ENCODE measurements around the gene IRF4.
"Not testable (repeated sequence)": the region's sequence is repeated elsewhere in the genome, so short reads cannot be mapped to it uniquely, and the experiment has no call there.

IRF4 gene

DNA sequence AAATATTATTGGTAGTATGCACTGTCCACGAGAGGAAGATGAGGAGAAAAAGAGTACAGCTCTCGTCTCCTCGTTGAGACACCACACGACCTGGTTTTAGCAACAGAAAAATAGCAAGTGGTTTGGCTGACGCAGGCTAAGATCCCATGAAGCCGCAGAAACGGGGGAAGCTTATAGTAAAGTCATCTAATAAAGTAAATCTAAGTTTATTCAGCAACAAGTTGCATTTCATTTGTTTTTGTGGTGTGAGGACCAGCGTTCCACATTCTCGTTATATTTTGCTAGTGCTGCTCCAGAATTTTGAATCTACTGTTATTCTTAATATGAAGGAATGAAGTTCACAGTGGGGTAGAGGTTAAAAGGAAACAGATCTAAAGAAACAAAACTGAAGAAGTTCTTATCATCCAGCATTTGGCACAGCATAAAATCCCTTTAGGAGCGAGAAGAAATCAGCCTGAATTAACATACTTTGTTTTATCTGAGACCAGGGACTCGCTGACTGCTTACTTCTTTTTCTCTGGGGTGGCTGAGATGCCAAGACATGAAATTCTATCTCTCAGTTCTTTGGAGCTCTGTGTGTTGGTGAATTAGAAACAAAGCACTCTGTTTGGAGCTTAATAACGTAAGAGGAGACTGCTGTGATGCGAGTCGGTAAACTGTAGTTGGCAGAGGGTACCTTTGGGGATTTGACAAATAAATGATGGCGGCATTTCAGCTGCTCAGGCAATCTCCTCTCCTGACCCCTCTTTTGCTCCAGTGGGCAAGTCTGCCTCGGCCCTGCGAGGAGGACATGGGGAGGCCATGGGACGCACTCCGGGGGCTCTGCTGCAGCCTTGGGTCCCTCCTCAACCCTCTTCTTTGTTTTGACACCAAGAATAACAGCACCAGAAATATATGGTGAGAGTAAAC is 24.9 kb upstream of the IRF4 start:
- no peak for DNase-seq (ENCODE audit: low read depth in 1 of 2, low spot score in 1 of 2)

DNA sequence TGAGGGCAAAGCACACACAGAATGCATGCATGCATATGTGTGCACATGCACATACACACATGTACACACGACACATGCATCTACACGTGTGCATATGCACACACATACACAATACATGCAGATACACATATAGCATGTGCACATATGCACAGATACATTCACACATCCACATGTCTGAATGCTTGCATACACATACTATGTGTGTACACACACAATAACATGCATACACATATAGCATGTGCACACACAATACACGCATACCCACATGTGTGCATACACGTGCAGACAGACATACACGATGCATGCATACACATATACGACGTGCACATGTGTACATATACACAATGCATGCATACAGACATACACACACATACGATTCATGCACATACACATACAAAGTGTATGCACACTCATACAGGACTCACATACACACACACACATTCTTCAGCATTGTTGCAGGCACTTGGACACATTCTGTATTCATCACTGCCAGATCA is 24.2 kb upstream of the IRF4 start:
- DNase-seq (ENCODE audit: low read depth in 1 of 2, low spot score in 1 of 2), result no peak

DNA sequence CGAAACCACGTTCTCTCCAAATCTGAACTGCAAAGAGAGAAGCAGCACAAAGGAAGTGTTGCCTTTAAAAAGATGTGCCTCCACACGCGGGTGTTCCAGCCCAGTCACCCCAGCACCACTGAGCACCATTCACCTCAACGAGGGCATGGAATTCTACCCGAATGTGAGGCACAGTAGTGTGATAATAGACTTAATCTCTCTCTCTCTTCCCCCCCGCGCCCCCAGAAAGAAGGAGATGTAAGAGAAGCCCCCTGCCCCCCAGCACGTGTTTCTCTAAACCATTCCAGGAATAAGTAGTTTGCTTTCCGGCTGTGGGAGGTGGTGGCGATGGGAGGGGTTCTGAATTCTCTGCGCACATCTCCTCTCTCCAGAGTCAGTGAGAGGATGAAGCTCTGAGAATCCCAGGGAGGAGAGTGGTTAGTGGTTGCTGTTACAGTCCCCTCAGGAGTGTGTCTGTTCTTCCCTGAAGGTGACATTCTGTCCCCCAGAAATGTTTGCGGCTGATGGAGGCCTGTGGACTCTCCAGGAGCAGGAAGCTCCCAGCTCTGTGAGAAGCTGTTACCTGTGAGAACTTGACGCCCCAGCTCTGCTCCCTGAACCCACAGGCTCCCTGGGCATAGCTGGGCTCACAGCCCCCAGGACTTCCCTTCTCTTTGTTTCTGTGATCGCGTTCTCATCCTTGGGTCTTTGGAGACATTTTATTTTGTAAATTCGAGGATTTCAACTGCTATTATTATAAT is 23.5 kb upstream of the IRF4 start:
- DNase-seq (ENCODE audit: low read depth in 1 of 2, low spot score in 1 of 2), result no peak

DNA sequence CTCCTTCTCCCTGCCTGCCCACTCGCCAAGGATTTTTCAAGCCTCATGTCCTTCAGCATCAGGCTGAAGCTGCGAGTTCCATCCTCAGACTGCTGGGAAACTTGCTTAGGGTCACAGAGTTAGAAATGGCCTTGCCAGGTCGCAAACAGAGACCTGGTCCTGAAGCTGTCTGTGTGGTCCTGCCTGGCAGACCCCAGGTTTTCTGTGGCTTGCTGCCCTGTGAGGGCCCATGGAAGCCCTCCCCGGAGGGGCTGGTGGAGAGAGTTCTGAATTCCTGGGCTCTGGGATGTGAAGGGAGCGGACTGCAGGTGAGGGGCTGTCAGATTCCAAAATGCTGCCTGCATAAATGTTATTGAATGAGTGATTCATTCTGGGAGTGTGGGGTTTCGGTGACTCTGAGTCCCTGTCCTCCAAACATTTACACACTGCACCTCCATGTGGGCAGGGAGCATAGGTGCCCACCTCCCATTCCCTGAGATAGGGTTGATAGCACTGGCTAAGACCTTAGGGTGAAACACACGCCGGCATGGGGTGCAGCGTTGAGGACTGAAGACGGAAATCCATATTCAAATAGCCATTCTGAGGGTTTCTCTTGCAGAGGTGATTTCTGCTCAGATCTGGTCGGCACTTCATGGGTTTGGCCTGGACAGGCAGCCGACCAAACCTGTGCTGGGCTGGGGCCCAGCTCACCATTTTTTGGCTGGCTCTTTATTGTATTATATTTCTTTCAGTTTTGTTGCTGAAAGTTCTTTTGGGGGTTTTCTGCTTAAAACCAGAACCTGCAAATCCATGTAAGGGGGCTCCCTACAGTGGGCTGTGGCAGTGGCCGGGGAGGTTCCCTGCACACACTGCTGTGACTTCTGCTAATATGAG is 21.8 kb upstream of the IRF4 start:
- DNase-seq (ENCODE audit: low read depth in 1 of 2, low spot score in 1 of 2), result no peak

DNA sequence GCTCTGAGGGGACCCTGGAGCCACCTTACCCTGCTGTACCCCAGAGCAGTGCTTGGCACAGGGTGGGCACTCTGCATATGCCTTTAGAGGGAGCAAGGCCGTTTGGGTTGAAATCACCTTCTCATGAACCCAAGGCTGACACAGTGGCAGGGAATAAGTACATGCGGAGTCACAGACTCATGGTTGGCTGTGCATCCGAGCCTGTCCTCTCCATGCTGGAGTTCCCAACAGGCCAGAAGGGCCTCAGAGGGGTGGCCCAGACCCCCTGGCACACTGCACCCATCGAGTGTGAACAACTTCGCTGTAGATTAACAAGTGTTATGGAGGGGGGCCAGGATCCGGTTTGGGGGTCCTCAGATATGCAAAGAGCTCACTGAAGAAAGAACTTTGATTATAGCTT is 21.0 kb upstream of the IRF4 start:
- DNase-seq (ENCODE audit: low read depth in 1 of 2, low spot score in 1 of 2), result no peak

DNA sequence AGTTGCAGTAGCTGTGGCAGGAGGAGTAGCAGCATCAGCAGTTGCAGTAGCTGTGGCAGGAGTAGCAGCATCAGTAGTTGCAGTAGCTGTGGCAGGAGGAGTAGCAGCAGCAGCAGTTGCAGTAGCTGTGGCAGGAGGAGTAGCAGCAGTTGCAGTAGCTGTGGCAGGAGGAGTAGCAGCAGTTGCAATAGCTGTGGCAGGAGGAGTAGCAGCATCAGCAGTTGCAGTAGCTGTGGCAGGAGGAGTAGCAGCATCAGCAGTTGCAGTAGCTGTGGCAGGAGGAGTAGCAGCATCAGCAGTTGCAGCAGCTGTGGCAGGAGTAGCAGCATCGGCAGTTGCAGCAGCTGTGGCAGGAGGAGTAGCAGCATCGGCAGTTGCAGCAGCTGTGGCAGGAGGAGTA is 19.7 kb upstream of the IRF4 start:
- DNase-seq (ENCODE audit: low read depth in 1 of 2, low spot score in 1 of 2), result not testable (repeated sequence)

DNA sequence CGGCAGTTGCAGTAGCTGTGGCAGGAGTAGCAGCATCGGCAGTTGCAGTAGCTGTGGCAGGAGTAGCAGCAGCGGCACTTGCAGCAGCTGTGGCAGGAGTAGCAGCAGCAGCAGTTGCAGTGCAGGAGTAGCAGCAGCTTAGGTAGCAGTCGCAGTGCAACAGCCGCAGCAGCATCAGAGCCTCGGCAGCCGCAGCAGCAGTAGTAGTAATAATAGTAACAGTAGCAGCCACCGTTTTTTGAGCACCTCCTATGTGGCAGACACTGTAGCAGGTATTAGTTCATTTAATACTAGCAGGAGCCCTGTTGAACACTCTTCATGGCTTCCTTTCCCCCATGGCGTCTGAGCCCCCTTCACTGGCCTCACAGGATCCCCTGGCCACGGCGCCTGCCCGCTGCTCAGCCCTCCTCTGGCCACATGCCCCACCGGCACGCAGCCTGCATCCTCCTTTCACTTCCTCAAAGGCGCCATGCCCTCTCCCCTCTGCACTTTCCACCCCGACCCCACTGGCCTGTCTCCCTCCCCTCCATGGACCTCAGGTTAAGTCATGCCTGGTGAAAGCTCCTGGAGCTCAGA is 19.1 kb upstream of the IRF4 start:
- DNase-seq (ENCODE audit: low read depth in 1 of 2, low spot score in 1 of 2), result no peak

DNA sequence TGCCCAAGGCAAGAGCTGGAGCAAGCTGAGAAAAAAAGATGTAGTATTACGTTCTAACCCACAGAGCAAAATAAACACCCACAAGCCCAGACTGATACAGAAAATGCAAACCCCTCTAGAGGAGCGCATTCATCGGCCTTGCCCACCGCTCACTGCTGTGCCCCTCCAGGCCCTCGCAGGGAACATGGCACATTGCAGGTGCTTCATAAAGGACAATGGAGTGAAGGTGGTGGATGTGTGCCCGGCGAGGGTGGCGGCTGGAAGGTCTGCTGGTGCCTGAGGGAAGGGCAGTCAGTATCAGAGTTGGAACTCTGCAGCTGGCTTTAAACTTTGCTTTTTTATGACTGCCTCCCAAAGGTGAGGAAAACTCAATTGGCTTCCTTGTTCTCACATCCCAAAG is 18.5 kb upstream of the IRF4 start:
- no peak for DNase-seq (ENCODE audit: low read depth in 1 of 2, low spot score in 1 of 2)

DNA sequence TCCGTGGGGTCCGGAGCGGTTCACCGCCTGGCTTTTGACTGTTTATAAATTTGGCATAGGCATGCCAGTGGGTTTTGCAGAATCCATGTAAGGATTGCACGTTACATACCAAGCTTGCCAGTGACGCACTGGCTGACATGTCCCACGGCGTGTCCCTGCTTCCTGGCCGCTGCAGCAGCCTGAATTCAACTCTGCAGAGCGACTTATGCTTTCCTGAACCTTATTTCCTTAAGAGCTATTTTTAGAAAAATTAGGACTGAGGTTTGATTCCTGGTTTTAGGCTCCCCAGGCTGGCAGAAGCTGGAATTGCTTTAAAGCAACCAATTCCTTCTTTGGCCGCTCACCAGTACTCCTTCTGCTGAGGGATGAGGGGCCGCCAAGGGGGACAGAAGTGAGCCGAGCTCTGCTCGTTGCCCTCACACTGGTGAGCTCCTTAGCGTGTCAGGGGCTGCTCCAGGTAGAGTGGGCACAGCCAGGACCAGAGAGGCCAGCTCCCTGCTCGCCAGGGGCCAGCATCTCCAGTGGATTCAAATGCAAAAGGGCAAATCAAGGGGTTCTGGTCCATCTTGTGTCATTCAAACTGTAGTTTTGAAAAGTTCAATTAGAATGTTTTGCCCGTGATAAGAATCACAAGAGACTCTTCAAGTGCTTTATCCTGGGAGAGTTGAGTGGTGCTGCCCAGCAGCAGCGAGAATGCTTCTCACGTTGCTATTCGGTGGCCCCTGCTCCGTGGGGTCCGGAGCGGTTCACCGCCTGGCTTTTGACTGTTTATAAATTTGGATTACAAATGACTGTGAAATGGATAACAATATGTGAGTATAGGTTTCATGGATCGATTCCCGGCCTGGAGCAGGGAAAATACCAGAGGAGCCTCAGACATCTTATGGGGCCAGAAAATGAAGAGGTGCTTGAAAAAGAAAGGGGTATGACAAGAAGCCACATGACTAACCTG is 17.5 kb upstream of the IRF4 start:
- no peak for DNase-seq (ENCODE audit: low read depth in 1 of 2, low spot score in 1 of 2)

DNA sequence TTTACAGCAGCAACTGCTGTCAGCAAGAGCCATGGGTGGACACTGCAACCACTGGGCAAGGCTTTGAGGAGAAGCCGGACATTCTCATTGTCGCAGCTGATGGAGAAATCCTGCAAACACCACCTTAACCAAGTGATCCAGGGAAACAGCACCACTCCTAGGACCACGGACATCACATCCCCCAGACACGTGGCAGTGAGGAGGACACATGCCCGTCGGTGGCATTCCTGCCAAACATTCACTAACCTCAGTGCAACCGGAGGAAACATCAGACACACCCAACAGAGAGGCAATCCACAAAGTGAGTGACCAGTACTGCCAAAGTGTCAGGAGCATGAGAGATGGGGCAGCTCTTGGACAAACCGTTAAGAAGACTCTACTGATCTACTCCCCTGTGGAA is 16.6 kb upstream of the IRF4 start:
- no peak for DNase-seq (ENCODE audit: low read depth in 1 of 2, low spot score in 1 of 2)

DNA sequence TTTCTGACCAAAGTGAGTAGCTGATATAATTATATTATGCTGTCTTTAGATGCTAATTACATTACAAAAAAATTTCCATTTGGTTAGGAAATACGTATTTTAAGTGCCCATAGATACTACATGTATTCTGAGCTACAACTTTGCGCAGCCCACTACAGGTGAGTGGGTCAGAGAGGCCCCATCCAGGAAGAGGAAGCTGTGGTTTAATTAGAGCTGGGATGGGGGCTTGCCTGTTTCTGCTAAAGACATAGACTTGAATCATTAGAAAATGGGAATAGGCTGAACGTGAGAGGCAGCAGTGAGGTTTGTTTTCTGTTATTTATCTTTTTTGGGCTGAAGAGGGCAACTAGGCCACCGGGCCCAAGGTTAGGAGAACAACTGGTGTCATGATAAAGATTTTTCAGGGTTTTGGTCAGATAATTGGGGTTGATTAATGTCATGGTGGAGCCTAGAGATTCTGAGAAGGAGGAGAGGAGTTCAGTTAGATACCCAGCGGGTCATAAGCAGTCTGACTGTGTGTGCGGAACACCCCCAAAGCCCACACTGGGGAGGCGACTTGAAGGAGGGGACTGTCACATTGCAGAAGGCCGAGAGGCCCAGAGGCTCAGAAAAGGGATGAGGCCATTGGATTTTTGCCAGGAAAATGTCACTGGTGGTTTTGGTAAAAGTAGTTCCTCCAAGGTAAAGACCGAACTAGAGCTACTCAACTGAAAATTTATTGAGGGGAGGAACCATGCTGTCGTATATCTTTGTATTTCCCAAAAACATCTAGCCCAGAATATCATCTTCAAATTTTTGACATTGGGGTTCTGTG is 14.5 kb upstream of the IRF4 start:
- no peak for DNase-seq (ENCODE audit: low read depth in 1 of 2, low spot score in 1 of 2)

DNA sequence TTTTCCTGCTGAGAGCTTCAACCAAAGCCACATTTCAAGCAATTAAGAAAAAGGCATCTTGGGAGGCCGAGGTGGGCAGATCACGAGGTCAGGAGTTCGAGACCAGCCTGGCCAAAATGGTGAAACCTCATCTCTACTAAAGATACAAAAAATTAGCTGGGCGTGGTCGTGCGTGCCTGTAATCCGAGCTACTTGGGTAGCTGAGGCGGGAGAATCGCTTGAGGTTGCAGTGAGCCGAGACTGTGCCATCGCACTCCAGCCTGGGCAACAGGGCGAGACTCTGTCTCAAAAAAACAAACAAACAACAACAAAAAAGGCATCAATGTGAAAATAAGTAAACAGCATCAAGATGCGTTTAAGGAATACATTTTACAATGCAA is 13.9 kb upstream of the IRF4 start:
- DNase-seq (ENCODE audit: low read depth in 1 of 2, low spot score in 1 of 2), result not testable (repeated sequence)

DNA sequence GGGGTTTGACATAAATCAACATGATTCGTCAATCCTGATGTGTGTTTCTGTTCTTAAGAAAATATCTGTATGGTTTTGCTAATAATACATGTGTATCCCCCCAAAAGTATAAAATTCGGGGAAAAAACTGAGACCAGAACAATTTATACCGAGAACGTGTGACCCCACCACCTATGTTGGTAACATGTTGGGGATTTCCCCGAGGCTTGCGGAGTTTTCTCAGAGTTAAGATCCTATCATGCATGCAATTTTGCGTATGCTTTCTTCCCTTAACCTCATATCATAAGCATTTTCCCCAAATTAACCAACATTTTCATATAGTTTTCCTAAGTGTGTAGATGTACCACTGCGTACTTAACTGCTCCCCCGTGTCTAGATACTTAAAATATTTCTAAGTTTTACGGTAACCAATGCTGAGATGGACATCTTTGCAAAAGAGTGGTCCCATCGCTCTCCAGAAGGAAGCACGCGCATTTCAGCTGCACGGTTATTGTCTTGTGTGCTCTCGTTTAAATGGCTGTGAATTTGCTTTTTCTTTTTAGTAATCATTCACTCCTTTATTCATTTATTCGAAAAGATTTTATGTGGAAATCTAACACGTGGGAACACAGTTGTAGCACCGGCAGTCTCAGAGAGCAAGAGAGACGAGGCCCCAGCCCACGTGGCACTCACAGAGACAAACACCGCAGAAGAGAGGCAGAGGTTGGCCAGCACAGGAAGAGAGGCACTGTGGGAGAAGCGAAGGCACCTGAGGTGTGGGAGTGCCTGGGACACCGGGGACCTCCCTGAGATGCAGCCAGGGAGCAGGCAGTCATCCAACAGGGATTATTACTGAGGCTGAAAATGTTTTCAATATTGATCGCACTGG is 13.2 kb upstream of the IRF4 start:
- DNase-seq (ENCODE audit: low read depth in 1 of 2, low spot score in 1 of 2), result no peak

DNA sequence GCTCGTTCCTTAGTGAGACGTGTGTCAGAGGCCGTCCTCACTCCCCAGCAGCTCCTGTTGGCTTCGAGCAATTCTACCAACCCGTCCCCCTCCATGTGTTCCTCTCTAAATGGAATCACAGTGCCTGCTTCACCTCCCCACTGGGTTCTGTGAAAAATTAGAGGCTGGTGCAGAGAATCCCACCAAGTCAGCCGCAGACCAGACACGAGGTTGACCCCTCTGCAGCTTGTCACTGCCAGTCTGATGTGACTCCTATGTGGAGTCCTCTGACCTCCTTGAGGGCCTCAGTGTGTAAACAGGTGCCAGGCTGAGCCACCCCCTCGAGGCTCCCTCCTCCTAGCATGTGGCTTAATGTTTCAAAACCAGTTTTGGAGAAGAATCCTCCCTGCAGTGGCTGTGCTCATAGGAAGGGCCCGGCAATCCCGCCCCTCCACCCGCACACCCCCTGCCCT is 12.6 kb upstream of the IRF4 start:
- no peak for DNase-seq (ENCODE audit: low read depth in 1 of 2, low spot score in 1 of 2)

DNA sequence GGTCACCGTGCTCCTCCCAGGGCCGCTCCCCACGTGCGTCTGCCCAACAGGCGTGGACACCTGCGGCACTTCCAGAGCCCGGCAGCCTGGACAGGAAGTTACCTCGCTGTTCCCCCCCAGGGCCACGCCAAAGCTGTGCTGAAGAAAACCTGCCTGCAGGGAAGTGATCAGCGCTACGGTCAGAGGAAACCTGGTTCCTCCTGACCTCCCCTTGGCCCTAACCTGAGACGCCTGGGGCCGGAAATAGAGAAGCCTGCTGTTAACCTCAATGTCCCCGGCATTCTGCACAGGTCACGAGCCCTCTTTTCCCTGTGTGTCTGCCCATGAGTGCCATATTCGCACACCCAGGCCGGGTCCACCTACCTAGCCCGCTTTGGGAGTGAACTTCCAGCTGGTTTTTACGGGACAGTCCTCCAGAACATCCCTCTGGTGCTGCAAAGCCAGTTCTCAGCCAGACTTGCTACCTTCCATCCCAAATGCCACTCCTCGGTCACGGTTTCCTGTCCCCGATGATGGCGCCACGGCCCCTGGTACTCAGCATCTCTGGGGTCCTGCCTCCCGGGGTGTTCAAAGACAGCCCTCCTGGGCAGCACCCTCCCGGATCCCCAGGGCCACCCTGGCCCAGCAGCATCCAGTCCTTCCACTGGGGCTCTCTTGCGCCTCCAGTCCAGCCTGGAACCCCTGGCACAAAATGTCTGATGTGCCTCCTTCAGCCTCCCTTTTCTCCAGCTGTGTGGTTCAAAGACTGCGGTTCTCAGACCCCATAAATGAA is 12.0 kb upstream of the IRF4 start:
- no peak for DNase-seq (ENCODE audit: low read depth in 1 of 2, low spot score in 1 of 2)

DNA sequence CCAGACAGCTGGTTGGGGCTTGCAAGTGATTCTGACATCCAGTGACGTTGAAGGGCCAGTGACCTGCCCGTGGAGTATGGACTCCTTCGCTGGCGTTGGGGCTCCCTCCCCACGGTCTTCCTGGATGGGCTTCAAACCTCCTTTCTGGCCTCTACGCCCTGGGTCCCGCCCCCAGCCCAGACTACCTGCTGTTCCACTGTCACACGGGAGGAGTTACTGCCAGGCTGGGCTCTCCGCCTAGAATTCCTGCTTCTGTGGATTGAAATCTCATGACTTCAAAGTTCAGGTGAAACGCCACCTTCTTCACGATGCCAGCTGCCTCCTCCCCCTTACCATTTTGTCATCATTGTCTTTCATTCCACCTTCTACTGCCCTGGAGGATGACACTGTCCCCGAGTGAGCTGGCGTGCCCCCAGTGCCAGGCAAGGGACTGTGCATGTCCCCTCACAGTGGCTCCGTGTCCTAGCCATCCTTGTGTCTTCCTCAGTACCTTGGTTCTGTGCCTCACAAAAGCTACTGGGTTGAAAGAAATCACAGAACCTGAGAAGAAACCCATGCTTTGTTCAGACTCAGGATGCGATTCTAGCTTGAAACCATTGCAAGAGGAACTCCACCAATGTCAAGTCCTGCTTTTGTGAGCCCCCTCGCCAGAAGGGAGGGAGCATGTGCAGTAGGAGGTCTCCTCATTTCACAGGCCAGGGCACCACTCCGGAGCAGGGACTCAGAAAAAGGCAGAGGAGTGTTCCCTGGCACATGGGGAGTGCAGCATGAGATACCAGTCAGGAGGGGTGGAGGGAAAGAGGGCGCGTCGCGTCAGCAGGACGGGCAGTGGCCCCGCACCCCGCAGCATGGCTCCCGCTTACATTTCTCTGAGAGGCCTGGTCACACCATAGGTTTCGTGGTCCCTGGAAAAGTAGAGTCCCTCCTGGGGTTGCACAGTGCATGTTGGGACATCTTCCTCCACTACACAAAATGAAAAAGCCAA is 11.0 kb upstream of the IRF4 start:
- no peak for DNase-seq (ENCODE audit: low read depth in 1 of 2, low spot score in 1 of 2)
